HG03103 (cell line): Measurements from ENCODE around the gene ADM.
A peak's percentile ranks its signal among the peaks of the same experiment; 100 is the strongest.

ENCODE experiments used
- ATAC-seq: cut with Tn5 transposase; IDR thresholded peaks from one replicate; pipeline ENCODE4 v1.9.1; 2021; ENCODE audit warnings: low read depth; ENCODE audit not compliant: unreplicated experiment

ADM gene

GRCh38 chr11:10289765-10290380 is 15.0 kb upstream of the ADM start:
- no peak for ATAC-seq

GRCh38 chr11:10291801-10292638 is 12.9 kb upstream of the ADM start:
- ATAC-seq, result no peak

GRCh38 chr11:10293423-10294289 is 11.2 kb upstream of the ADM start, which contains the start of gene SBF2:
SBF2 (minus strand) TSS chr11:10294219; CDS start chr11:10294069, 150 bp downstream.
- ATAC-seq, result peak; percentile 39

- no peak for ATAC-seq
Measured at GRCh38 chr11:10294290-10294953, 10.5 kb upstream of the ADM start.

GRCh38 chr11:10295064-10295901 is 9.6 kb upstream of the ADM start:
- no peak for ATAC-seq

GRCh38 chr11:10298342-10298741 is 6.5 kb upstream of the ADM start:
- peak; percentile 95 for ATAC-seq

- ATAC-seq, result no peak
Measured at GRCh38 chr11:10301656-10302358, 3.1 kb upstream of the ADM start.

GRCh38 chr11:10302359-10302743 is 2.5 kb upstream of the ADM start:
- ATAC-seq, result no peak

GRCh38 chr11:10302744-10303557 is 1.9 kb upstream of the ADM start:
- ATAC-seq, result no peak

GRCh38 chr11:10303558-10304363 is 1.1 kb upstream of the ADM start:
- no peak for ATAC-seq

- ATAC-seq, result no peak
Measured at GRCh38 chr11:10305262-10305963, 540 bp downstream of the ADM start.

- no peak for ATAC-seq
Measured at GRCh38 chr11:10305964-10306918, 1.4 kb downstream of the ADM start.

- ATAC-seq, result no peak
Measured at GRCh38 chr11:10307022-10307399, 2.1 kb downstream of the ADM start.

GRCh38 chr11:10307400-10308200 is 2.7 kb downstream of the ADM start:
- peak; percentile 45 for ATAC-seq
